Heart left ventricle (tissue), 13 donors: ENCODE measurements around the gene CPLANE1.

Experiments used
- POLR2A ChIP-seq, 2 donors: fragments of 450-650 bp; IDR thresholded peaks; one replicate each; pipeline ENCODE4 v1.6.1; 2017; ENCODE audit warnings: antibody characterized with exemption in 2 of 2, mild to moderate bottlenecking in 2 of 2, moderate library complexity in 2 of 2
- TF ChIP-seq, protein P1 (sequence below), 12 donors: fragments of 200-600 bp; sonication (generic) in 4 of 12; IDR thresholded peaks; one replicate each; pipeline versions ENCODE4 v1.5.0 to v1.8.0; 2018 to 2022; ENCODE audit warnings: antibody characterized with exemption in 12 of 12, mild to moderate bottlenecking in 5 of 12
- donor health status: ischemic (EF 13 %, LVEDD 7.1; RV severe dilation, severe dysfunction).
- donor health status: DM: no; HTN: yes; CAD: no.
- donor health status: DM: no; HTN: no; CAD: no.
- donor health status: ischemic (EF 25% LVEDD 6.9; RV normal size, moderate dysfunction).
- donor health status: ischemic (EF 25% LVEDD 5.7; RV mildly dilated, moderate dysfunction).
- donor health status: ischemic (EF 35%, LVEDD 5.7; RV mildly dilated, moderate dysfunction).
- donor health status: nonischemic (EF 11% LVEDD 7.7; RV severe dilation, severe dysfunction).
- donor health status: DM: yes; HTN: yes; CAD: no.
- donor health status: PGD.
- donor health status: ischemic (EF 29% LVEDD 5.4; RV normal size, mild dysfunction).
- donor health status: nonischemic (EF 23%, LVEDD 6.1; RV moderate dilation, normal function).

DNA sequence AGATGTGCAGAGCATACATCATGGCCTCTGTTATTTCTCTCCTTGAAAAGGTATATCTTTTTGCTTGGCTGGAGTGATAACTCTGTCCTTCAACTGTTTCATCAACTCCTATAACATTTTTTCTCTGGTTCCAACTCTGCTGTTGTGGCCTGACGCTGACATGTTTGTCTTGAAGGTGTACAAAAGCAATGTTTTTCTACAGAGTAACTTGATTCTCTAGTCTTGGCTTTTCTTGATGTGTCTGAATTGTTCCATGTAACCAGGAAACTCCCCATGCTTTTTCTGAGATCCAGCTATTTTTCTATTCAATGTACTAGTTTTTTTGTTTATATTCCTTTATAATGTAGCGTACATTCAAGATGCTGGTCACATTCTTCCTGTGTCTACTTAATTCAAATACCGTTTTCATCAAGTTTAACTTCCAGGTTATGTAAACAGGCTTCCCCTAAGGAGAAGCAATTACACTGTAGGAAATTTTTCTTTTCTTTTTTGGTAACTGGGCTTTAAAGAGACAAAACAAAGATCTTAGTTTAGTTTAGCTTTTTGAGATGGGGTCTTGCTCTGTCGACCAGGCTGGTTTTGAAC is 6.7 kb upstream of the CPLANE1 start:
- no peak for TF ChIP-seq POLR2A (IDR thresholded peaks at IDR 0.05)
- TF ChIP-seq, protein P1, sequence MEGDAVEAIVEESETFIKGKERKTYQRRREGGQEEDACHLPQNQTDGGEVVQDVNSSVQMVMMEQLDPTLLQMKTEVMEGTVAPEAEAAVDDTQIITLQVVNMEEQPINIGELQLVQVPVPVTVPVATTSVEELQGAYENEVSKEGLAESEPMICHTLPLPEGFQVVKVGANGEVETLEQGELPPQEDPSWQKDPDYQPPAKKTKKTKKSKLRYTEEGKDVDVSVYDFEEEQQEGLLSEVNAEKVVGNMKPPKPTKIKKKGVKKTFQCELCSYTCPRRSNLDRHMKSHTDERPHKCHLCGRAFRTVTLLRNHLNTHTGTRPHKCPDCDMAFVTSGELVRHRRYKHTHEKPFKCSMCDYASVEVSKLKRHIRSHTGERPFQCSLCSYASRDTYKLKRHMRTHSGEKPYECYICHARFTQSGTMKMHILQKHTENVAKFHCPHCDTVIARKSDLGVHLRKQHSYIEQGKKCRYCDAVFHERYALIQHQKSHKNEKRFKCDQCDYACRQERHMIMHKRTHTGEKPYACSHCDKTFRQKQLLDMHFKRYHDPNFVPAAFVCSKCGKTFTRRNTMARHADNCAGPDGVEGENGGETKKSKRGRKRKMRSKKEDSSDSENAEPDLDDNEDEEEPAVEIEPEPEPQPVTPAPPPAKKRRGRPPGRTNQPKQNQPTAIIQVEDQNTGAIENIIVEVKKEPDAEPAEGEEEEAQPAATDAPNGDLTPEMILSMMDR (IDR thresholded peaks at IDR 0.05) = no peak
